ENCODE measurements around the gene PKNOX2.

PKNOX2 gene

DNA sequence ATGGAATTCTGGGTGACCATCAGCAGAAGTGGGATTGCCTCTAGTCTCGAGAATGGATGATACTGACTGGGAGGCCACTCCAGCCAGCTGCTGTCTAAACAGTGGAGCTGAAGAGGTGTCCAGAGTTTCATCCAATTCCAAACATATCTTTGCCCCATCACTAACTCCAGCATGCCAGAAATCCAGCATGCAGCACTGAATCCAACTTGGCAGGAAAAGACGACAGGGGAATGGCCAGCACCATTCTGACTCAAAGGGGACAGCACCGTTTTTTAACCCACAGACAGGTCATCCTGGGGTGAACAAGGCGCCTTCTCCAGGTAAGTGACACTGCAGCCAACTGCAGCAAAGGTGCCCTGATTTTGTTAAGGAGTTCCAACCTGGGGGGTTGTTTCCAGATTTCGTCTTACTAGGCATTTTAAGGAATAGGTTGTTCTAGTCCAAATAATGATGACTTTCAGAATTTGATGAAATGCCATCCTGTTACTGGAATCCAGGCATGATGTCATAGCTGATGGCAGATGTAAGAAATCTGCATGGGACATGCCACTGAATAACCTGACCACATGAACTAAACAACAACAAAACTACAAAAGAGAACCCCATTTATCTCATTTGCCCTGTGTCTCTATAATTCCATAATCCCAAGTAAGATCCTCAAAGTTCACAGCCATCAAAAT, 299.2 kb downstream of the PKNOX2 start:
- DNase-seq (ENCODE audit: extremely low read depth in 1 of 2, low read depth in 1 of 2) = no peak

DNA sequence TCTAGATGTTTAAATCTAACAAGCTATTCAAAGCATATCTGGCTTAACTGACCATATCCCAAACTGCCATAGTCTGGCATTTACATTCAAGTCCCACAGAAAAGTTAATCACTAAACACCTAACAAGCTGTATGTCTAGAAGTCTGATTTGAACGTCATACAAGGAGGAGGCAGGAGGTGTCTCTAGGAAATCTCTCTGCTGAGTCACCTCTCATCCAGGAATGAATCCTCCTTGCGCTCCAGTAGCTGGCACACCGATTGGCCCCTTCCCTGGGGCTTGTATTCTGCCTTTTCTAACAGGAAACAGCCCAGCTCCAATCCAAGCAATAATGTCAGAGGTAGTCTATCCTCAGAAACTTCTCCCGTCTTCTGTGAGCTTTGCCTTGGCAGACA, 299.7 kb downstream of the PKNOX2 start:
- no peak for DNase-seq (ENCODE audit: extremely low read depth in 1 of 2, low read depth in 1 of 2)

GRCh38 chr11:125464666-125465065, 300.1 kb downstream of the PKNOX2 start:
- no peak for DNase-seq (ENCODE audit: extremely low read depth in 1 of 2, low read depth in 1 of 2)

- no peak for DNase-seq (ENCODE audit: extremely low read depth in 1 of 2, low read depth in 1 of 2)
These were observed 300.7 kb downstream of the PKNOX2 start for GRCh38 chr11:125465255-125465654.

DNA sequence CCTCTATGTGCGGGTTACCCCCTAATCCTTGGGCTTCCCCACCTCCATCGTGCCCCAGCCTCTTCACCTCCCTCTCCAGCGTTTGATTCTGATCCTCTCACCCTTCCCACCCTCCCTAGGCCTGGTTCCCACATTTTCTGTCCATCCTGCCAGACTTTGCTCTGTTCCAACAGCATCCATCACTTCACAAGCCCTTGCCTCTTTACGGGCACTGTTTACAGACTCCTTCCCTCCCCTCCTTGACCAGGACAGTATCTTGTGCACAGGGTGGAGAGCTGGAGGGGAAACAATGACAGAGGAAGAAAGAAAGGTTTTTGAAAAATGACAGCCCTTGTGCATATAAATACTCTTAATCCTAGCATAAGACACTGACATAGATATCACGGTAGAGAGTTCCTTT, 301.1 kb downstream of the PKNOX2 start:
- no peak for DNase-seq (ENCODE audit: extremely low read depth in 1 of 2, low read depth in 1 of 2)

GRCh38 chr11:125468025-125468424, 303.5 kb downstream of the PKNOX2 start:
- DNase-seq (ENCODE audit: extremely low read depth in 1 of 2, low read depth in 1 of 2) = no peak

DNA sequence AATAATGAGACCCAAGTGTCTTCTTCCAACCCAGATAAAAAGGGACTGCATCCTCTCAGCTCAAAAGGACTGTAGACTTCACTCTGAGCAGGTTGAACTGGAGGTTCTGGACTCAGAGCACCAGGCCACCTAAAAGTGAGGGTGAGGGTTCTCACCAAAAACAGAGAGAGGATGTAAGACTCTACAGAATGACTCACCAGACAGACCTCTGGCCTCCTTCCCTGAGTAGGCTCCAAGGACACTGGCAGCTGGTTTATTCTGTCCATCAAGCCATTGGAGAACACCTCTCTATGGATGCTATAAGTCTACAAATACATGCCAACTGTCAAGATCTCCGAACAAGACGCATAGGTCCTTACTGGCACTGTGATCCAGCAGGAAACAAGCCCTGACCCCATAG, 304.3 kb downstream of the PKNOX2 start:
- DNase-seq (ENCODE audit: extremely low read depth in 1 of 2, low read depth in 1 of 2) = no peak

- no peak for DNase-seq (ENCODE audit: extremely low read depth in 1 of 2, low read depth in 1 of 2)
These were observed 305.8 kb downstream of the PKNOX2 start for GRCh38 chr11:125470355-125470754.

DNA sequence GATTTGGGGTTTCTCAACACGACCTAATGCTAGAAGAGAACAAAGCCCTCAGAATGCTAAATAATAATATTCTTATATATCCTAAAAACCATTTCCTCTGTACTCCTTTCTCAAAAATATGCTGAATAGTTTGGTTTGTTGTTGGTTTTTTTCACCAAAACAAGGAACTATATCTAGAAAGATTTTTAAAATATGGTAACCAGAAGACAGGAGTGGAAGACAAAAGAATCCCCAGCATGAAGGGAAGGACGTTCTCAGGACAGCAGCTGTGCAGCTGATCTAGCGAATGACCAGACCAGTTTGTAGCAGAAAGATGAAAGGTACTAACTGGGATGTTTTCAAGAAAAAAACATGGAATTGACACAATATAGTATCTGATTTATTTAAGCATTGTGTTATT, 312.2 kb downstream of the PKNOX2 start:
- DNase-seq (ENCODE audit: extremely low read depth in 1 of 2, low read depth in 1 of 2) = no peak

DNA sequence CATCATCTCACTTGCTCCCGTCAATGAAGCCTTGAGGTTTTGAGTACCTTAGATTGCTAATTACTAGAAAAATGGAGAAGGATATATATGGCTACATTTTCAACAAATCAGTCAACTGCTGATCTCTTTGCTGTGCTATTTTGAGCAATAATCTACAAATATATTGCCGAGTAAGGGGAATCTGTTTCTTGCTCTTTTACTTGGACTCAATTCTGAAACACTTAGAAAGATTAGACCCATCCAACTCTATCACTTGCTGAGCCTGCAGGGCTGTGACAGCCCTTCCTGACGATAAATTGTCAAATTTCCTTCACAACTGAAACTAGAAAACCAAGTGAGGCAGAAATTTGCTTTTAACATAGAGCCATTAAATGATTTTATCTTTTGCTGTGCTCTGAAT, 314.6 kb downstream of the PKNOX2 start:
- DNase-seq (ENCODE audit: extremely low read depth in 1 of 2, low read depth in 1 of 2) = no peak

DNA sequence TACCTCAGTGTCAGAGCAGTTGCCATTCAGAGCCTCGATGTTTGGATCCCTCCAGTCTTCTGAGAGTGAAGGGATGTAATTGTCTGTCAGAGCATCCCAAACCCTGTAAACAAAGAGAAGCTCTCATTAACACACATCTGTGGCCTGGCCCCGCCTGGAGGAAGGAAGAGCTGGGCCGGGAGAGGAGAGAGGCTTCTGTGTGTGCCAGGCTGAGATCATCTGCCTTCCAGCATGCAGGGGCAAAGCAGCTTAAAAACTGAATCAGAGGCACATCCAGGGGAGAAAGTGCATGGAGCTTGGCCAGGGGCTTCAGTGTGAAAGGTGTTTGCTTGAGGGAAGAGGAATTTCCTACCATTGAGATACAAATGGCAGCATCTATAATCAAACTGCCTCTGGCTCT, 317.0 kb downstream of the PKNOX2 start:
- no peak for DNase-seq (ENCODE audit: extremely low read depth in 1 of 2, low read depth in 1 of 2)
